Stimulated activated CD8-positive, alpha-beta memory T cell treated with anti-CD3 and anti-CD28 coated beads, Interleukin-15, amount 100 ng/mL, for 24 hours (primary cell): ENCODE measurements around the gene PSMB10.
"Not testable (repeated sequence)": the region's sequence is repeated elsewhere in the genome, so short reads cannot be mapped to it uniquely, and the experiment has no call there.

Experiments
- DNase-seq: peaks from one replicate; pipeline ENCODE4 v3.0.0-alpha.2; 2020; ENCODE audit warnings: low read depth

The PSMB10 gene

GRCh38 chr16:67936124-67936879 is at the start of gene PSMB10:
Gene PSMB10 (minus strand): TSS chr16:67936850. CDS start chr16:67936749, 101 bp downstream.
- DNase-seq = no peak

- DNase-seq = no peak
Measured at GRCh38 chr16:67982011-67982696, 45.5 kb upstream of the PSMB10 start.

GRCh38 chr16:67979955-67980678 is 43.5 kb upstream of the PSMB10 start, which contains the start of gene DPEP3:
Gene DPEP3 (minus strand): TSS chr16:67980499. CDS start chr16:67980380, 119 bp downstream.
- DNase-seq = no peak

- no peak for DNase-seq
Measured at GRCh38 chr16:67977469-67978227, 41.0 kb upstream of the PSMB10 start.

- no peak for DNase-seq
Measured at GRCh38 chr16:67977005-67977404, 40.4 kb upstream of the PSMB10 start.

GRCh38 chr16:67976205-67976604 is 39.6 kb upstream of the PSMB10 start:
- no peak for DNase-seq

- no peak for DNase-seq
Measured at GRCh38 chr16:67975321-67976105, 38.9 kb upstream of the PSMB10 start.

GRCh38 chr16:67972285-67972684 is 35.6 kb upstream of the PSMB10 start:
- not testable (repeated sequence) for DNase-seq

- no peak for DNase-seq
Measured at GRCh38 chr16:67971111-67971510, 34.5 kb upstream of the PSMB10 start.

GRCh38 chr16:67969254-67970039 is 32.8 kb upstream of the PSMB10 start:
- DNase-seq = no peak

- DNase-seq = peak; percentile 76
Measured at GRCh38 chr16:67968400-67969253, 32.0 kb upstream of the PSMB10 start, which contains the start of gene SLC12A4. Gene SLC12A4 (minus strand): TSS chr16:67968637. CDS start chr16:67968553, 84 bp downstream.

- DNase-seq = no peak
Measured at GRCh38 chr16:67967958-67968399, 31.3 kb upstream of the PSMB10 start.

- DNase-seq = no peak
Measured at GRCh38 chr16:67967183-67967957, 30.7 kb upstream of the PSMB10 start.

- DNase-seq = no peak
Measured at GRCh38 chr16:67966549-67967182, 30.0 kb upstream of the PSMB10 start.

- DNase-seq = no peak
Measured at GRCh38 chr16:67965668-67966548, 29.3 kb upstream of the PSMB10 start.

GRCh38 chr16:67964477-67965131 is 28.0 kb upstream of the PSMB10 start:
- no peak for DNase-seq
